ENCODE data around the gene XKR8.

The XKR8 gene

GRCh38 chr1:27980216-27980845, 20.6 kb downstream of the XKR8 start:
- no peak overlapping the region for H2BK120ac ChIP-seq (ENCODE audit: low read depth, low read length)
- no peaks in the 10 kb centered on the region for H3K79me1 ChIP-seq (ENCODE audit: low read length)
- no peak overlapping the region for H4K5ac ChIP-seq (ENCODE audit: low read length)
- H3K23ac ChIP-seq (ENCODE audit: low read length): no peak overlapping the region
- no peaks in the 10 kb centered on the region for H3K36me3 ChIP-seq (ENCODE audit: control insufficient read depth, insufficient read depth, low read length)
- H3K4ac ChIP-seq (ENCODE audit: low read depth, low read length): no peak overlapping the region
- no peak overlapping the region for H2BK15ac ChIP-seq (replicated peaks; ENCODE audit: low read depth)
- H3K27ac ChIP-seq (ENCODE audit: low read depth, low read length): no peak overlapping the region
- no peak overlapping the region for H3K4me3 ChIP-seq (ENCODE audit: low read length)
- no peak overlapping the region for H3K4me2 ChIP-seq (ENCODE audit: low read length)
- no peak overlapping the region for H3K9ac ChIP-seq (ENCODE audit: low read length)
- WGBS (ENCODE audit: extremely low coverage, insufficient coverage, low lambda C conversion rate): no CpG with 5 or more reads among the region's 1 CpG
- no peak overlapping the region for H4K8ac ChIP-seq (ENCODE audit: low read depth, low read length)
- no peak for DNase-seq
- H3K79me2 ChIP-seq (ENCODE audit: control insufficient read depth, insufficient read depth, low read length): no peaks in the 10 kb centered on the region
- H3K4me1 ChIP-seq (ENCODE audit: control insufficient read depth, low read depth, low read length): no peaks in the 10 kb centered on the region
- no peak overlapping the region for H2BK5ac ChIP-seq (ENCODE audit: low read length)
- H3K56ac ChIP-seq (ENCODE audit: low read length): no peak overlapping the region
- no peaks in the 10 kb centered on the region for H3K27me3 ChIP-seq (ENCODE audit: insufficient read depth, low read length, poor library complexity)
- no peak overlapping the region for H2AK5ac ChIP-seq (ENCODE audit: low read length)
- no peak overlapping the region for H3K18ac ChIP-seq (ENCODE audit: low read length)

- Histone ChIP-seq H3K4ac (ENCODE audit: low read depth, low read length) (no peak overlapping the region), H3K4me2 (ENCODE audit: low read length) (no peak overlapping the region), H3K18ac (ENCODE audit: low read length) (no peak overlapping the region), H2AK5ac (ENCODE audit: low read length) (no peak overlapping the region), H2BK15ac (replicated peaks; ENCODE audit: low read depth) (no peak overlapping the region), H3K27me3 (ENCODE audit: insufficient read depth, low read length, poor library complexity) (no peaks in the 10 kb centered on the region), H3K9ac (ENCODE audit: low read length) (no peak overlapping the region), H3K56ac (ENCODE audit: low read length) (no peak overlapping the region), H3K36me3 (ENCODE audit: control insufficient read depth, insufficient read depth, low read length) (no peaks in the 10 kb centered on the region), H4K5ac (ENCODE audit: low read length) (no peak overlapping the region), H2BK5ac (ENCODE audit: low read length) (no peak overlapping the region), H4K8ac (ENCODE audit: low read depth, low read length) (no peak overlapping the region), H3K27ac (ENCODE audit: low read depth, low read length) (no peak overlapping the region), H3K79me2 (ENCODE audit: control insufficient read depth, insufficient read depth, low read length) (no peaks in the 10 kb centered on the region), H3K4me3 (ENCODE audit: low read length) (no peak overlapping the region), H2BK120ac (ENCODE audit: low read depth, low read length) (no peak overlapping the region), H3K23ac (ENCODE audit: low read length) (no peak overlapping the region), H3K4me1 (ENCODE audit: control insufficient read depth, low read depth, low read length) (no peaks in the 10 kb centered on the region), H3K79me1 (ENCODE audit: low read length) (no peaks in the 10 kb centered on the region)
- peak; percentile 13 for DNase-seq
- WGBS (ENCODE audit: extremely low coverage, insufficient coverage, low lambda C conversion rate): no CpG with 5 or more reads among the region's 3 CpGs
These were observed 21.4 kb downstream of the XKR8 start for GRCh38 chr1:27981145-27981544.

GRCh38 chr1:27990920-27991537, 31.3 kb downstream of the XKR8 start:
- no peaks in the 10 kb centered on the region for H3K27me3 ChIP-seq (ENCODE audit: insufficient read depth, low read length, poor library complexity)
- no peaks in the 10 kb centered on the region for H3K4me1 ChIP-seq (ENCODE audit: control insufficient read depth, low read depth, low read length)
- no peak overlapping the region for H3K27ac ChIP-seq (ENCODE audit: low read depth, low read length)
- no CpG with 5 or more reads among the region's 3 CpGs for WGBS (ENCODE audit: extremely low coverage, insufficient coverage, low lambda C conversion rate)
- H3K4me3 ChIP-seq (ENCODE audit: low read length): no peak overlapping the region
- H3K79me2 ChIP-seq (ENCODE audit: control insufficient read depth, insufficient read depth, low read length): no peaks in the 10 kb centered on the region
- no peak overlapping the region for H3K4ac ChIP-seq (ENCODE audit: low read depth, low read length)
- no peak overlapping the region for H3K23ac ChIP-seq (ENCODE audit: low read length)
- H2BK5ac ChIP-seq (ENCODE audit: low read length): no peak overlapping the region
- no peak overlapping the region for H3K9ac ChIP-seq (ENCODE audit: low read length)
- peaks cover 5% of the 10 kb centered on the region for H3K36me3 ChIP-seq (ENCODE audit: control insufficient read depth, insufficient read depth, low read length)
- no peak overlapping the region for H2BK120ac ChIP-seq (ENCODE audit: low read depth, low read length)
- H2AK5ac ChIP-seq (ENCODE audit: low read length): no peak overlapping the region
- no peak overlapping the region for H4K5ac ChIP-seq (ENCODE audit: low read length)
- H2BK15ac ChIP-seq (replicated peaks; ENCODE audit: low read depth): no peak overlapping the region
- H3K56ac ChIP-seq (ENCODE audit: low read length): no peak overlapping the region
- H3K4me2 ChIP-seq (ENCODE audit: low read length): no peak overlapping the region
- H3K18ac ChIP-seq (ENCODE audit: low read length): no peak overlapping the region
- no peaks in the 10 kb centered on the region for H3K79me1 ChIP-seq (ENCODE audit: low read length)
- no peak overlapping the region for H4K8ac ChIP-seq (ENCODE audit: low read depth, low read length)
- no peak for DNase-seq

GRCh38 chr1:27992276-27992675, 32.5 kb downstream of the XKR8 start:
- no peak overlapping the region for H3K4me3 ChIP-seq (ENCODE audit: low read length)
- no peaks in the 10 kb centered on the region for H3K79me2 ChIP-seq (ENCODE audit: control insufficient read depth, insufficient read depth, low read length)
- H3K18ac ChIP-seq (ENCODE audit: low read length): no peak overlapping the region
- H3K36me3 ChIP-seq (ENCODE audit: control insufficient read depth, insufficient read depth, low read length): peaks cover 8% of the 10 kb centered on the region
- H3K9ac ChIP-seq (ENCODE audit: low read length): no peak overlapping the region
- H3K27ac ChIP-seq (ENCODE audit: low read depth, low read length): no peak overlapping the region
- DNase-seq: no peak
- H3K27me3 ChIP-seq (ENCODE audit: insufficient read depth, low read length, poor library complexity): no peaks in the 10 kb centered on the region
- no peak overlapping the region for H4K5ac ChIP-seq (ENCODE audit: low read length)
- no peak overlapping the region for H2AK5ac ChIP-seq (ENCODE audit: low read length)
- WGBS (ENCODE audit: extremely low coverage, insufficient coverage, low lambda C conversion rate): no CpG with 5 or more reads among the region's 6 CpGs
- no peak overlapping the region for H3K56ac ChIP-seq (ENCODE audit: low read length)
- H3K79me1 ChIP-seq (ENCODE audit: low read length): no peaks in the 10 kb centered on the region
- H3K23ac ChIP-seq (ENCODE audit: low read length): no peak overlapping the region
- no peak overlapping the region for H2BK120ac ChIP-seq (ENCODE audit: low read depth, low read length)
- H4K8ac ChIP-seq (ENCODE audit: low read depth, low read length): no peak overlapping the region
- H2BK15ac ChIP-seq (replicated peaks; ENCODE audit: low read depth): no peak overlapping the region
- H3K4me2 ChIP-seq (ENCODE audit: low read length): no peak overlapping the region
- no peak overlapping the region for H2BK5ac ChIP-seq (ENCODE audit: low read length)
- H3K4ac ChIP-seq (ENCODE audit: low read depth, low read length): no peak overlapping the region
- H3K4me1 ChIP-seq (ENCODE audit: control insufficient read depth, low read depth, low read length): no peaks in the 10 kb centered on the region

- Histone ChIP-seq H4K8ac (ENCODE audit: low read depth, low read length) (no peak overlapping the region), H3K4me2 (ENCODE audit: low read length) (no peak overlapping the region), H4K5ac (ENCODE audit: low read length) (no peak overlapping the region), H3K18ac (ENCODE audit: low read length) (no peak overlapping the region), H2BK5ac (ENCODE audit: low read length) (no peak overlapping the region), H3K23ac (ENCODE audit: low read length) (no peak overlapping the region), H3K56ac (ENCODE audit: low read length) (no peak overlapping the region), H3K79me2 (ENCODE audit: control insufficient read depth, insufficient read depth, low read length) (no peaks in the 10 kb centered on the region), H3K27me3 (ENCODE audit: insufficient read depth, low read length, poor library complexity) (no peaks in the 10 kb centered on the region), H3K79me1 (ENCODE audit: low read length) (no peaks in the 10 kb centered on the region), H2BK15ac (replicated peaks; ENCODE audit: low read depth) (no peak overlapping the region), H2BK120ac (ENCODE audit: low read depth, low read length) (no peak overlapping the region), H3K4ac (ENCODE audit: low read depth, low read length) (no peak overlapping the region), H3K36me3 (ENCODE audit: control insufficient read depth, insufficient read depth, low read length) (peaks cover 11% of the 10 kb centered on the region), H2AK5ac (ENCODE audit: low read length) (no peak overlapping the region), H3K4me3 (ENCODE audit: low read length) (no peak overlapping the region), H3K9ac (ENCODE audit: low read length) (no peak overlapping the region), H3K4me1 (ENCODE audit: control insufficient read depth, low read depth, low read length) (no peaks in the 10 kb centered on the region), H3K27ac (ENCODE audit: low read depth, low read length) (no peak overlapping the region)
- WGBS (ENCODE audit: extremely low coverage, insufficient coverage, low lambda C conversion rate): no CpG with 5 or more reads among the region's 3 CpGs
- DNase-seq: no peak
These were observed 33.5 kb downstream of the XKR8 start for GRCh38 chr1:27993241-27993640.

- no peak overlapping the region for H3K23ac ChIP-seq (ENCODE audit: low read length)
- no peak overlapping the region for H4K8ac ChIP-seq (ENCODE audit: low read depth, low read length)
- H3K79me2 ChIP-seq (ENCODE audit: control insufficient read depth, insufficient read depth, low read length): no peaks in the 10 kb centered on the region
- no peaks in the 10 kb centered on the region for H3K27me3 ChIP-seq (ENCODE audit: insufficient read depth, low read length, poor library complexity)
- no peak overlapping the region for H2BK5ac ChIP-seq (ENCODE audit: low read length)
- no peaks in the 10 kb centered on the region for H3K4me1 ChIP-seq (ENCODE audit: control insufficient read depth, low read depth, low read length)
- H3K56ac ChIP-seq (ENCODE audit: low read length): no peak overlapping the region
- H3K4me2 ChIP-seq (ENCODE audit: low read length): no peak overlapping the region
- peak; percentile 5 for DNase-seq
- H2AK5ac ChIP-seq (ENCODE audit: low read length): no peak overlapping the region
- H3K79me1 ChIP-seq (ENCODE audit: low read length): no peaks in the 10 kb centered on the region
- no peak overlapping the region for H3K9ac ChIP-seq (ENCODE audit: low read length)
- no peak overlapping the region for H3K18ac ChIP-seq (ENCODE audit: low read length)
- H3K36me3 ChIP-seq (ENCODE audit: control insufficient read depth, insufficient read depth, low read length): peaks cover 8% of the 10 kb centered on the region
- H3K27ac ChIP-seq (ENCODE audit: low read depth, low read length): no peak overlapping the region
- no CpG with 5 or more reads among the region's 1 CpG for WGBS (ENCODE audit: extremely low coverage, insufficient coverage, low lambda C conversion rate)
- no peak overlapping the region for H3K4me3 ChIP-seq (ENCODE audit: low read length)
- no peak overlapping the region for H3K4ac ChIP-seq (ENCODE audit: low read depth, low read length)
- no peak overlapping the region for H4K5ac ChIP-seq (ENCODE audit: low read length)
- no peak overlapping the region for H2BK15ac ChIP-seq (replicated peaks; ENCODE audit: low read depth)
- H2BK120ac ChIP-seq (ENCODE audit: low read depth, low read length): no peak overlapping the region
These were observed 34.3 kb downstream of the XKR8 start for GRCh38 chr1:27994060-27994459.

Measured in mesendoderm (in vitro differentiated cells).